Aorta (tissue), 5 donors: ENCODE results near the gene OR51E1. TPM values are rescaled to one million over a fixed set of nuclear protein-coding genes. Genes with fewer than 3 reads are reported as not detected.

Source experiments
- ATAC-seq: fragments of 200-7000 bp; cut with Tn5 transposase; one replicate; pipeline ENCODE4 v1.9.1; 2022; ENCODE audit warnings: moderate library complexity; ENCODE audit not compliant: low FRiP score
- DNase-seq, 2 donors: peaks; one replicate each; pipeline ENCODE4 v3.0.0-alpha.2; 2020
- H3K27ac ChIP-seq, 2 donors: one replicate each; pipeline ENCODE4 v1.5.1; 2013; ENCODE audit warnings: low read length in 2 of 2, mild to moderate bottlenecking in 2 of 2, moderate library complexity in 2 of 2, control low read depth in 1 of 2, inconsistent platforms in 1 of 2, low read depth in 1 of 2
- H3K27me3 ChIP-seq, 2 donors: one replicate each; pipeline ENCODE4 v1.6.1; 2013; ENCODE audit warnings: control low read depth in 1 of 2, low read length in 1 of 2, mild to moderate bottlenecking in 1 of 2, moderate library complexity in 1 of 2; ENCODE audit not compliant: insufficient read depth in 2 of 2, control insufficient read depth in 1 of 2
- H3K36me3 ChIP-seq, 2 donors: one replicate each; pipeline ENCODE4 v1.6.1; 2013; ENCODE audit warnings: control low read depth in 1 of 2, low read length in 1 of 2, mild to moderate bottlenecking in 1 of 2; ENCODE audit not compliant: insufficient read depth in 2 of 2, control insufficient read depth in 1 of 2
- H3K4me1 ChIP-seq, 2 donors: one replicate each; pipeline ENCODE4 v1.6.1; 2013; ENCODE audit warnings: low read length in 2 of 2, control low read depth in 1 of 2, mild to moderate bottlenecking in 1 of 2, moderate library complexity in 1 of 2; ENCODE audit not compliant: insufficient read depth in 2 of 2, control insufficient read depth in 1 of 2
- H3K4me3 ChIP-seq, 2 donors: one replicate each; pipeline ENCODE4 v1.5.1; 2013; ENCODE audit warnings: low read length in 2 of 2, control low read depth in 1 of 2, mild to moderate bottlenecking in 1 of 2
- H3K9me3 ChIP-seq: one replicate; pipeline ENCODE4 v1.6.1; 2013; ENCODE audit warnings: mild to moderate bottlenecking, low read length; ENCODE audit not compliant: control insufficient read depth
- WGBS, 2 donors: extraction: QIAGEN DNeasy Blood & Tissue Kit; methylation state at CpG; one replicate each; pipeline ENCODE4 v1.1.7; 2013; 5-methylcytosine and 5-hydroxymethylcytosine counted together
- intact Hi-C, 2 donors: fragments of 100-400 bp; cut with DNase I; formaldehyde crosslinking; loops; one replicate each; pipeline versions ENCODE4 v1.14.2 to v1.15.0; 2022
- polyA plus RNA-seq, 2 donors: library from polyadenylated mRNA; stranded (reverse); fragments of 200-250 nt; gene quantifications; one replicate each; pipeline ENCODE4 v1.2.3, GENCODE V29; 2013
- total RNA-seq, 2 donors: library from RNA; stranded (reverse); fragmentation: NEBNext Ultra II Directional; extraction: Animal tissue kit (Norgen Biotek cat#: 25700); gene quantifications; one replicate each; pipeline ENCODE4 v1.2.1, GENCODE V29; 2021
- donor health status: healthy with polysubstance abuse.
- donor health status: Bipolar disorder and iron deficiency.
- donor health status: DM: no; HTN: no; CAD: no.
- donor health status: DM: no; HTN: no; CAD: no.
- donor health status: DM: yes; HTN: yes; CAD: no.

The OR51E1 gene
- total and polyA plus RNA-seq, 4 donors, result 0.54 to 0.78 TPM; not detected in 2

- no peaks in the 10 kb centered on the region for H3K9me3 ChIP-seq
- H3K27ac ChIP-seq, result no peak overlapping the region
- no peak overlapping the region for H3K4me3 ChIP-seq
- ATAC-seq, result no peak
- no peaks in the 10 kb centered on the region for H3K36me3 ChIP-seq
- intact Hi-C loops, result no loop called here
- 87 to 89% methylated on average over 7 of the region's 7 CpGs for WGBS, 2 donors
- no peak for DNase-seq
- no peaks in the 10 kb centered on the region for H3K4me1 ChIP-seq
- no peaks in the 10 kb centered on the region for H3K27me3 ChIP-seq
These were observed 1.7 kb upstream of the OR51E1 start for GRCh38 chr11:4642043-4642442.

GRCh38 chr11:4643076-4643475 is 706 bp upstream of the OR51E1 start:
- ATAC-seq, result no peak

GRCh38 chr11:4644233-4644632 is 451 bp downstream of the OR51E1 start:
- 40 to 41% methylated on average over 4 of the region's 4 CpGs for WGBS, 2 donors
- Histone ChIP-seq H3K4me3 (no peak overlapping the region), H3K4me1 (no peaks in the 10 kb centered on the region), H3K36me3 (no peaks in the 10 kb centered on the region), H3K9me3 (no peaks in the 10 kb centered on the region), H3K27ac (no peak overlapping the region), H3K27me3 (no peaks in the 10 kb centered on the region)
- intact Hi-C loops, result no loop called here
- no peak for ATAC-seq
- DNase-seq, result no peak

More at GRCh38 chr11:4643076-4643475, 706 bp upstream of the OR51E1 start:
- H3K27ac ChIP-seq, result no peak overlapping the region
- no peak overlapping the region for H3K4me3 ChIP-seq
- H3K27me3 ChIP-seq, result no peaks in the 10 kb centered on the region
- H3K36me3 ChIP-seq, result no peaks in the 10 kb centered on the region
- H3K9me3 ChIP-seq, result no peaks in the 10 kb centered on the region
- intact Hi-C loops, result no loop called here
- 9 to 10% methylated on average over 5 of the region's 5 CpGs for WGBS, 2 donors
- H3K4me1 ChIP-seq, result no peaks in the 10 kb centered on the region
- DNase-seq, result no peak

- no peak for ATAC-seq
- no peak overlapping the region for H3K27ac ChIP-seq
These were observed 2.2 kb downstream of the OR51E1 start for GRCh38 chr11:4645974-4646373.

GRCh38 chr11:4647766-4648165 is 4.0 kb downstream of the OR51E1 start:
- 69% methylated on average over 4 of the region's 4 CpGs for WGBS, 2 donors
- Histone ChIP-seq H3K4me3 (no peak overlapping the region), H3K27ac (no peak overlapping the region), H3K4me1 (no peaks in the 10 kb centered on the region), H3K36me3 (no peaks in the 10 kb centered on the region), H3K27me3 (no peaks in the 10 kb centered on the region), H3K9me3 (no peaks in the 10 kb centered on the region)
- DNase-seq, result no peak
- intact Hi-C loops, result no loop called here
- no peak for ATAC-seq

More at GRCh38 chr11:4645974-4646373, 2.2 kb downstream of the OR51E1 start:
- Histone ChIP-seq H3K4me3 (no peak overlapping the region), H3K4me1 (no peaks in the 10 kb centered on the region), H3K27me3 (no peaks in the 10 kb centered on the region), H3K9me3 (no peaks in the 10 kb centered on the region), H3K36me3 (no peaks in the 10 kb centered on the region)
- whole genome bisulfite sequencing, 2 donors, result 73 to 81% methylated on average over 2 of the region's 2 CpGs
- intact Hi-C loops, result no loop called here
- DNase-seq, result no peak

- Histone ChIP-seq H3K27me3 (no peaks in the 10 kb centered on the region), H3K4me1 (no peaks in the 10 kb centered on the region), H3K27ac (no peak overlapping the region), H3K4me3 (no peak overlapping the region), H3K9me3 (no peaks in the 10 kb centered on the region), H3K36me3 (no peaks in the 10 kb centered on the region)
- ATAC-seq, result no peak
- WGBS, 2 donors, result 77 to 89% methylated on average over 2 of the region's 2 CpGs
- DNase-seq, result no peak
- intact Hi-C loops, result no loop called here
These were observed 11.0 kb downstream of the OR51E1 start for GRCh38 chr11:4654635-4655369.

GRCh38 chr11:4658629-4659445 is 15.1 kb downstream of the OR51E1 start:
- Histone ChIP-seq H3K27me3 (no peaks in the 10 kb centered on the region), H3K9me3 (no peaks in the 10 kb centered on the region), H3K36me3 (no peaks in the 10 kb centered on the region), H3K4me3 (no peak overlapping the region), H3K27ac (no peak overlapping the region), H3K4me1 (no peaks in the 10 kb centered on the region)
- intact Hi-C loops, result no loop called here
- ATAC-seq (no peak), DNase-seq (no peak)
- 55% methylated on average over 5 of the region's 5 CpGs for WGBS, 2 donors

GRCh38 chr11:4662876-4663275 is 19.1 kb downstream of the OR51E1 start:
- no peaks in the 10 kb centered on the region for H3K4me1 ChIP-seq
- DNase-seq (no peak), ATAC-seq (no peak)
- H3K36me3 ChIP-seq, result no peaks in the 10 kb centered on the region
- intact Hi-C loops, result no loop called here
- H3K4me3 ChIP-seq, result no peak overlapping the region
- no peaks in the 10 kb centered on the region for H3K27me3 ChIP-seq
- no peak overlapping the region for H3K27ac ChIP-seq
- no peaks in the 10 kb centered on the region for H3K9me3 ChIP-seq
- WGBS, 2 donors, result 89 to 94% methylated on average over 6 of the region's 6 CpGs

GRCh38 chr11:4664183-4664582 is 20.4 kb downstream of the OR51E1 start:
- no peak for ATAC-seq
- WGBS, 2 donors, result 87% methylated on average over 3 of the region's 3 CpGs

More at GRCh38 chr11:4664183-4664582, 20.4 kb downstream of the OR51E1 start:
- intact Hi-C loops, result no loop called here
- Histone ChIP-seq H3K27ac (no peak overlapping the region), H3K4me3 (no peak overlapping the region), H3K36me3 (no peaks in the 10 kb centered on the region), H3K27me3 (no peaks in the 10 kb centered on the region), H3K4me1 (no peaks in the 10 kb centered on the region), H3K9me3 (no peaks in the 10 kb centered on the region)
- no peak for DNase-seq
